ENCODE results near the gene PBX1.

Gene PBX1

GRCh38 chr1:164785841-164786534, 227.0 kb downstream of the PBX1 start:
- H3K27ac ChIP-seq: no peak overlapping the region
- no peaks in the 10 kb centered on the region for H3K36me3 ChIP-seq
- H3K4me1 ChIP-seq (ENCODE audit: control insufficient read depth in 1 of 2, insufficient read depth in 1 of 2, low read depth in 1 of 2, low read length in 1 of 2): no peaks in the 10 kb centered on the region
- peaks cover 7% of the 10 kb centered on the region for H3K27me3 ChIP-seq
- TF ChIP-seq CTCF (IDR thresholded peaks at IDR 0.05): no peak
- no peaks in the 10 kb centered on the region for H3K9me3 ChIP-seq
- no peak overlapping the region for H3K4me3 ChIP-seq (ENCODE audit: low read depth in 1 of 2, low read length in 1 of 2)

- Histone ChIP-seq H3K9me3 (no peaks in the 10 kb centered on the region), H3K36me3 (no peaks in the 10 kb centered on the region), H3K4me3 (ENCODE audit: low read depth in 1 of 2, low read length in 1 of 2) (no peak overlapping the region), H3K27ac (no peak overlapping the region), H3K27me3 (peaks cover 7% of the 10 kb centered on the region), H3K4me1 (ENCODE audit: control insufficient read depth in 1 of 2, insufficient read depth in 1 of 2, low read depth in 1 of 2, low read length in 1 of 2) (no peaks in the 10 kb centered on the region)
- peak; percentile 66 for TF ChIP-seq CTCF (IDR thresholded peaks at IDR 0.05)
Measured at GRCh38 chr1:164786980-164787833, 228.2 kb downstream of the PBX1 start.

GRCh38 chr1:164787834-164788231, 228.8 kb downstream of the PBX1 start:
- Histone ChIP-seq H3K9me3 (no peaks in the 10 kb centered on the region), H3K27me3 (peaks cover 7% of the 10 kb centered on the region), H3K4me3 (ENCODE audit: low read depth in 1 of 2, low read length in 1 of 2) (no peak overlapping the region), H3K27ac (no peak overlapping the region), H3K36me3 (no peaks in the 10 kb centered on the region), H3K4me1 (ENCODE audit: control insufficient read depth in 1 of 2, insufficient read depth in 1 of 2, low read depth in 1 of 2, low read length in 1 of 2) (no peaks in the 10 kb centered on the region)
- no peak for TF ChIP-seq CTCF (IDR thresholded peaks at IDR 0.05)

GRCh38 chr1:164790081-164790480, 231.1 kb downstream of the PBX1 start:
- no peak overlapping the region for H3K27ac ChIP-seq
- no peak for TF ChIP-seq CTCF (IDR thresholded peaks at IDR 0.05)
- H3K36me3 ChIP-seq: no peaks in the 10 kb centered on the region
- H3K4me3 ChIP-seq (ENCODE audit: low read depth in 1 of 2, low read length in 1 of 2): no peak overlapping the region
- H3K4me1 ChIP-seq (ENCODE audit: control insufficient read depth in 1 of 2, insufficient read depth in 1 of 2, low read depth in 1 of 2, low read length in 1 of 2): no peaks in the 10 kb centered on the region
- H3K9me3 ChIP-seq: no peaks in the 10 kb centered on the region
- peaks cover 7% of the 10 kb centered on the region for H3K27me3 ChIP-seq

GRCh38 chr1:164792410-164793004, 233.5 kb downstream of the PBX1 start:
- Histone ChIP-seq H3K36me3 (no peaks in the 10 kb centered on the region), H3K27ac (no peak overlapping the region), H3K27me3 (peaks cover 7% of the 10 kb centered on the region), H3K9me3 (no peaks in the 10 kb centered on the region), H3K4me3 (ENCODE audit: low read depth in 1 of 2, low read length in 1 of 2) (no peak overlapping the region), H3K4me1 (ENCODE audit: control insufficient read depth in 1 of 2, insufficient read depth in 1 of 2, low read depth in 1 of 2, low read length in 1 of 2) (no peaks in the 10 kb centered on the region)
- TF ChIP-seq CTCF (IDR thresholded peaks at IDR 0.05): no peak

Measured in neutrophil (primary cell).